ENCODE data around the gene TMEM232. TPM values are rescaled to one million over a fixed set of nuclear protein-coding genes. Genes with fewer than 3 reads are reported as not detected.
"Not testable (repeated sequence)": the region's sequence is repeated elsewhere in the genome, so short reads cannot be mapped to it uniquely, and the experiment has no call there.

The TMEM232 gene
- total RNA-seq, 1 donor from 2014 or later: 2.8 TPM

DNA sequence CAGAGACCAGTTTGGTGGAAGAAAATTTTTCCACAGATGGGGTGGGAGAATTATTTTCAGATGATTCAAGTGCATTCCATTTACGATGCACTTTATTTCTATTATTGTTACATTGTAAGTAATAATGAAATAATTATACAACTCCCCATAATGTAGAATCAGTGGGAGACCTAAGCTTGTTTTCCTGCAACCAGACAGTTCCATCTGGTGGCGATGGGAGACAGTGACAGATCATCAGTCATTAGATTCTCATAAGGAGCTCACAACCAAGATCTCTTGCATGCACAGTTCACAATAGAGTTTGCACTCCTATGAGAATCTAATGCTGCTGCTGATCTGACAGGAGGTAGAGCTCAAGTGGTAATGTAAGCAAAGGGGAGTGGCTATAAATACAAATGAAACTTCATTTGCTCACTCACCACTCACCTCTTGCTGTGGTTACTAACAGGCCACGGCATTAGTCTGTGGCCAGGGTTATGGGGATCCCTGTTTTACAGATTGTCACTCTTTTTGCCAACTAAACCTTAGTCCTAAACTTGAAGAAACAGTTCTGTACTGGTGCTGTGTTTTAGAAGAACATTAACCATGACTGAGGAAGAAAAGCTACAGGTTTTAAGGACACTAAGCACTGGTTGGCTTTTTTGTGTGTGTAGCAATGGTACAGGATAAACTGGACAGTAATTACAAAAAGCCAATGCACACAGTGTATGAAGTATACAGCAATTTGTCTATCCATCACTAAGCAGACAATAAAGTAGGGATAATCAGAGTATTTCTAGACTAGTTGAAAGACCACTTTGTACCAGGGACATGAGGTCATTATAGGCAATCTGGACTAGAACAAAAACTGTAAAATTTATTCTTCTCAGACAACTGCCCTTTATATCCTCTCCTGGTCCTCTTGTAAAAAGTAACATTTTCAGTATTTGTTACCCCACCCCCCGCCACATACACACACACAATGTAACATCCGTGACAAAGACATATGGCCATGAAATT is 9.9 kb downstream of the TMEM232 start:
- peak; percentile 19 for DNase-seq (ENCODE audit: low read depth)

DNA sequence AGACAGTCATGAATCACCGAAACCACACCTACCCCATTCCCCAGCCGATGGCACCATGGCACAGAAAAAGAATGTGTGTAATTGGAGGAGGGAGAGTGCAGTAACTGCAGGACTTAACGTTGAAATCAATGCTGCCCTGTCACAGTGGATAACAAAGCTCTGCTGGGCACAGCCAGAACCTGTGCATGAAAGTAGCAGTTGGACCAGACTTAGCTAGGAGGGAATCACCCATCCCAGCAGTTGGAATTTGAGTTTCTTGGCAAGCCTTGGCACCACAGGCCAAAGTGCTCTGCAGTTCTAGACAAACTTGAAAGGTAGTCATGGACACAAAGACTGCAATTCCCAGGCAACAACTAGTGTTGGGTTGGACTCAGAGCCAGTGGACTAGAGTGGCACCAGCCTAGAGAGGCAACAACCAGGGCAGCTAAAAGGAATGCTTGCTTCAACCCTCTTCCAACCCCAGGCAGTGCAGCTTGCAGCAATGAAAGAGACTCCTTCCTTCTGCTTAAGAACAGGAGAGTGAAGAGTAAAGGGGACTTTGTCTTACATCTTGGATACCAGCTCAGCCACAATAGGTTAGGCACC is 19.1 kb downstream of the TMEM232 start:
- DNase-seq (ENCODE audit: low read depth): peak; percentile 35

DNA sequence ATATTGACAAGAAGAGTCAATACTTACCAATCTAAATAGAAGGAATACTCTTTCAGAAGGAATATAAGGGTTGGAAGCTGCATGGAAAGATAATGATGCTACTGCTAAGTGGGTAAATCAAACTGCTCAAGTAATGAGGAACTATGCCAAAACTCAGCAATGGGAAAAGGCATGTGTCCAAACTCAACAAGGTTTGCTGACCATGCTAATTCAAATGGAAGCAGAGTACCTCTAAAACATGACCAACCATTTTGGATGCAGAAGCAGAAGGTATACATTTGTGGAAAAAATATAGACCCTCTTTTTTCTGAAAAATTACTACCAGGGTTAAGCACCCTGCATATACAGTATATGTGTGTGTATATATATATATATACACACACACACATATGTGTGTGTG is 21.1 kb downstream of the TMEM232 start:
- DNase-seq (ENCODE audit: low read depth): no peak

DNA sequence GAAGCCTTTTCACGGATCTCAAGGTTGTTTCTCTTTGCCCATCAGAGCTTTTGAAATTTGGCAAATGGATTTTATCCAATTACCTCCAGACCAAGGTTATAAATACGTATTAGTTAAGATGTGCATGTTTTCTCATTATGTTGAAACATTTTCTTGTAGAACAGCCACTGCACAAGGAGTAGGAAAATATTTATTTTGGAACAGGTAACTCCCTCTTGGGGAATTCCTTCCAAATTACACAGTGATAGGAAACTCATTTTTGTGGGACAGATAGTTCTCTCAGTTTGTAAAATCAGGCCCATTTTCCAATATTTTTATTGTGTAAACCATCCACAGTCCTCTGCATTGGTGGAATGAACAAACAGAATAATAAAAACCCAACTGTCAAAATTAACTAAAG is 23.0 kb downstream of the TMEM232 start:
- no peak for DNase-seq (ENCODE audit: low read depth)

DNA sequence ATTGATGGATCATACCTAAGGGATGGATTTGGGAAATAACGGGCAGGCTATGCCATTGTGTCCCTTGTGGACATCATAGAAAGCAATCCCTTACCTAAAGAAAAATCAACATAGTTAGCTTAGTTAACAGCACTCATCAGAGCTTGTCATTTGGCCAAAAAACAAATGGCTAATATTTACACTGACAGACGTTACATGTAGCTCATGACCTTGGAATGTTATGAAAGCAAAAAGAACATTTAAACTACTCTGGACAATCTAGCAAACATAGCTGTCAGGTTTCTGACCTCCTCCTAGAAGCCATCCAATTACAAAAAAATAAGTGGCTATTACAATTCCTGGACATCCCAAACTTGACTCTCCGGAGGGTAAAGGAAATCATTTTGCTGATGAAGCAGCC is 23.8 kb downstream of the TMEM232 start:
- DNase-seq (ENCODE audit: low read depth): no peak

DNA sequence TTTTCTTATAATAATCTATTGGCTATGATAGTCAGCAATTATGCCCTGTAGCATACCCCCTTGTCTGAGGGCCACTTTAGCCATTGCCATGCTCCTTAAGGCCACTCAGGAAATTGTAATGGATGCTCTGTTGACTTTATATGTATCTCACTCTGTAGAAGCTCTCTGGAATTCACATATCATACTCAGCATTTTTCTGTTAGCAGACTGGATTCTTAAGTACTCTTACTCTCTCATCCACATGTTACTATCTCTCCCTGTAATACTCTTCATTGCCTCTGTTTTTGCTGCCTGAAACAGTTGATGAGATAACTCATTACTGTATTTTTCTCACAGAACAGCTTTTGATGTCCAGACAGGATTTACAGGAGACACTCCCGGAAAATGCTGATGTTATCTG is 24.2 kb downstream of the TMEM232 start:
- DNase-seq (ENCODE audit: low read depth): no peak

DNA sequence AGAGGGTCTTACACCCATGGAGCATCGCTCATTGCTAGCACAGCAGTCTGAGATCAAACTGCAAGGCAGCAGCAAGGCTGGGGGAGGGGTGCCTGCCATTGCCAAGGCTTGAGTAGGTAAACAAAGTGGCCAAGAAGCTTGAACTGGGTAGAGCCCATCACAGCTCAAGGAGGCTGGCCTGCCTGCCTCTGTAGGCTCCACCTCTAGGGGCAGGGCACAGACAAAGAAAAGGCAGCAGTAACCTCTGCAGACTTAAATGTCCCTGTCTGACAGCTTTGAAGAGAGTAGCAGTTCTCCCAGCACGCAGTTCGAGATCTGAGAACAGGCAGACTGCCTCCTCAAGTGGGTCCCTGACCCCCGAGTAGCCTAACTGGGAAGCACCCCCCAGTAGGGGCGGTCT is 33.8 kb downstream of the TMEM232 start:
- DNase-seq (ENCODE audit: low read depth): not testable (repeated sequence)

DNA sequence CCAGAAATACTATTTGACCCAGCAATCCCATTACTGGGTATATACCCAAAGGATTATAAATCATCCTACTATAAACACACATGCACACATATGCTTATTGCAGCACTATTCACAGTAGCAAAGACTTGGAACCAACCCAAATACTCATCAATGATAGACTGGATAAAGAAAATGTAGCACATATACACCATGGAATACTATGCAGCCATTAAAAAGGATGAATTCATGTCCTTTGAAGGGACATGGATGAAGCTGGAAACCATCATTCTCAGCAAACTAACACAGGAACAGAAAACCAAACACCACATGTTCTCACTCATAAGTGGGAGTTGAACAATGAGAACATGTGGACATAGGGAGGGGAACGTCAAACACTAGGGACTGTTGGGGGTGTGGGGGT is 35.9 kb downstream of the TMEM232 start:
- not testable (repeated sequence) for DNase-seq (ENCODE audit: low read depth)

DNA sequence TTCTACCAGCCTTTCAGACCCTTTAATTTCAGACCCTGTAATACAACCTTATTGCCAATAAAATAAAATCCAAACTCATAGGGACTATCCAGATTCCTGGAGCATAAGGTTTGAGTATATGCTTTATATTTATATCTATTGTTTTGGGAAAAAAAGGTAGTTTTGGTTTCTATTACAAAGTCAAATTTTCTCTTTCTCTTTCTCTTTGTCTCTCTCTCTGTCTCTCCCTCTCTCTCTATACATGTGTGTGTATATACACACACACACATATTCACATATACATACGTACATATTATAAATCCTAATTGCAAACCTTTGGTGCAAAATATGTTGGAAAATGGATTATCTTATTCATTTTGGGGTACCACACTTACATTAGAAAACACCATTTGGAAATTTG is 39.0 kb downstream of the TMEM232 start:
- DNase-seq (ENCODE audit: low read depth): no peak

DNA sequence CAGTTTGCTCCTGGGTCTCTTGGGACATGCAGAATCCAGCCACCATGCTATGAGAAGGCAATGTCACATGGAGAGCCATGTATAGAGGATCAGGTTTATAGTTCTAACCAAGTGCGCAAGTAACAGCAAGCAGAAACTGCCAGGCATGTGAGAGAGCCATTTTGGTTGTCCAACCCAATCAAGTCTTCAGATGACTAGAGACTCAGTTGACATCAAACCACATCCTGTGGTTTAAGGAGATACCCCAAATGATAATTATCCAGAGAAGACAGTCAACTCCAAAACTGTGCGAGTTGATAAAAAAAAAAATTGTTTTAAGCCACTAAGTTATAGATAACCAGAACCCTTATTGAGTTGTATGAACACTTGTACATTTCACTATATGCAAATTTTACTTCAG is 40.2 kb downstream of the TMEM232 start:
- DNase-seq (ENCODE audit: low read depth): no peak

DNA sequence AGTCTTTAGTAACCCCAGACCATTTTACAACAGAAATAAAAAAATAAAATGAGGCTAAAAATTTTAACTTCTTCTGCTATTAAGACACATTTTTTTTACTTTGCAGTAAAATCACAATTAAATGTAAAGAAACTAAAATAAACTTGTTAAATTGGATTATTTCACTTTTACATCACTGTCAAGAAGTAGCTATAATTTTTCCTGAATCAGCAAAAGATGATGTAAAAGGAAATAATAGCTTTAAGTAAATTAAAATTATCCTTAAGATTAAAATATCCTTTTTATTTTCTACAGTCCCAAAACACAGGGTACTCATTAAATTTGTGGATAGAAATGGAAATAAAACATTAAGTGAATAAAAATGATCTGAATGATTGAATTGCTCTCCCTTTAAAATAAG is 44.5 kb downstream of the TMEM232 start:
- DNase-seq (ENCODE audit: low read depth): no peak

DNA sequence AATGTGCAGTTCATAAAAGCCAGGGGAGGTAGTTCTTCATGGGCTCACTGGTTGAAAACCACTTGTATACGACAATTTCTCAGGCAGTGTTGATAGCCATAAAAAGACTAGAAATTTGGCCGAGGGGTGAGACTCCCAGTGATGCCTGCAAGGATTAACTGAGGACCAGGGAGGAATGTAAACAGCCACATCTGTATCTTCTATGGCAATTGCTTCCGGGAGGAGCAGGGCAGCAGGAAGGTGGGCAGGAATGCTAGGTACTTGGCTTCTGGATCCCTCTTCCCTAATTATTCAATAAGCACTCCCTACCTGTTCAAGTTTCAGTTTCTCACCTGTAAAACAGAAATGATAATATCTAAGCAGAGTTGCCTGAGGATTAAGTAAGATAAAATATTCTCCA is 45.4 kb downstream of the TMEM232 start:
- no peak for DNase-seq (ENCODE audit: low read depth)

DNA sequence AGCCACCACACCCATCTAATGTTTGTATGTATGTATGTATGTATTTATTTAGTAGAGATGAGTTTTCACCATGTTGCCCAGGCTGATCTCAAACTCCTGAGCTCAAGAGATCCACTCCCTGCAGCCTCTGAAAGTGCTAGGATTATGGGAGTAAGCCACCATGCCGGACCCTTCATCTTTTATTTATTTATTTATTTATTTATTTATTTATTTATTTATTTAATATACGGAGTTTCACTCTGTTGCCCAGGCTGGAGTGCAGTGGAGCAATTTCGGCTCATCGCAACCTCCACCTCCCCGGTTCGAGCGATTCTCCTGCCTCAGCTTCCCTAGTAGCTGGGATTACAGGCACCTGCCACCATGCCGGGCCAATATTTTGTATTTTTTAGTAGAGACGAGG is 49.9 kb downstream of the TMEM232 start:
- DNase-seq (ENCODE audit: low read depth): not testable (repeated sequence)

DNA sequence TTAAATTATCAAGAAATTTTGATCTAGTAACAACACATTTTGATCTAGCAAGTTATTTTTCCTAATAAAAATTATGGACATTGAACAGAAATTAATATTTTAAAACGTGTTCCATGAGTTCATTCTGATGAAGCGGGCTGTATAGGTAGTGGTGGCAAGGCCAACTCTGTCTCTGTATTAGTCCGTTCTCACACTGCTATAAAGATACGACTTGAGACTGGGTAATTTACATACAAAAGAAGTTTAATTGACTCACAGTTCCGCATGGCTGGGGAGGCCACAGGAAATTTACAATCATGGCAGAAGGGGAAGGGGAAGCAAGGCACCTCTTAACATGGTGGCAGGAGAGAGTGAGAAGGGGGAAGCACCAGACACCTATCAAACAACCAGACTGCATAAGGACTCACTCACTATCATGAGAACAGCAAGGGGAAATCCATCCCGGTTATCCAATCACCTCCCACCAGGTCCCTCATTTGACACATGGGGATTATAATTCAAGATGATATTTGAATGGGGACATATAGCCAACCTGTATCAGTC is 61.2 kb downstream of the TMEM232 start:
- DNase-seq (ENCODE audit: low read depth): no peak

DNA sequence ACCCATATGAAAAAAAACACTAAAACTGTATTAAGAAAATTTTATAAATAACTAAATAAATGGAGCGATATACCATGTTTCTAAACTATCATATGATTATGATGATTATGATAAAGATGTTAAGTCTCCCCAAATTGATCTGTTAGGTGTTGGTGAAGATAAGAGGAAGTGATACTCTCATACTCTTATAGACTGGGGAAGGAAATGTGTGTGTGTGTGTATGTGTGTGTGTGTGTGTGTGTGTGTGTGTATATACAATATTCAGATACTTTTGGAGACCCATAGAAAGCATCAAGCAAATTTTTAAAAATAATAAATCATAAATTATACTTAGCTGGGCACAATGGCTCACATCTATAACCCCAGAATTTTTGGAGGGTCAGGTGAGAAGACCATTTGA is 62.9 kb downstream of the TMEM232 start:
- DNase-seq (ENCODE audit: low read depth): no peak

DNA sequence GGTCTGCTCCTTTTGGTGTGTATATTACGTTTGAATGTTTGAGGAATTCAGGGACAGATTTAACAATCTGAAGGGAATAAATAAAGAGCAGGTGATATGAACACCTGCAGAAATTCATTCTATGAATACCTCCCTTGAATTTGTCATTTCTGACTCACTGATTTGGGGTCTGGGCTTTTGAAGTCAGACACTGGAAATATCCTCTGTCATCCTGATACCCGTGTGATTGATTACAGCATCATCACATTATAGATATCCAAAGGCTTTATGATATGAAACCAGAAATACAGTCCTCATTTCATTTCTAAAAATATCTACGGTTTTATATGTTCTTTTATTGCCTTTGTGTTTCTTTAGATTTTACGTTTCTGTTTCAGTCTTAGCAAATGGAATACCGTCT is 68.5 kb downstream of the TMEM232 start:
- no peak for DNase-seq (ENCODE audit: low read depth)

DNA sequence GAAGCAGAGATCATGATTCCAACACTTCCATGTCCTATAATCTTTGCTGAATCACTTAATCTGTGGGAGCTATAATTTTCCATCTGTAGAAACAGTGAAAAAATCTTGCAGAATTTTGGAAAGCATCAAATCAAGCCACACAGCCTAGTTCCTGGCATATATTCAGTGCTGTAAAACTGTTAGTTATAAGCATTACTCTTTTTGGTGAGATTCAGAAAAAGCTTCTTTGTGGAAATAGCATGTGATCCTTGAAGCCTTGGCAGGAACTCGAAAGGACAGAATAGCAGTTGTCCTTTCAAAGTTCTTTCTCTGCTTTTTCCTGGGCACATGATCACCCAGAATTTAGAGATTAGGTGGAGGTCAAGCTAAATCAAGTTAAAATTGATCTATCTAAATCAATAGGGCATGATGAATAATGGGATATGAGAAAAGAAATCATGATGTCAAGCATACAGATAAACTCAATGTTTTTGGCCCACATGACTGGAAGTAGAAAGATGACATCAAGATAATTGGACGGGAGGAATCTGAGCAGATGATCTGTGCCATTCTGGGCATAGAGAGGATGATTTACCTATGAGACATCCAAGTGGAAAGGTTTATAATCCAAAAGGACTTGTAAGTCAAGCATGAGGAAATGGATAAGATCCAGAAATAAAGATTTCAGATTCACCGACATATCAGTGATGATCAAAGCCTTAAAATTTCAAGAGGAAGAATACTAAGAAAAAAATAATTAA is 73.1 kb downstream of the TMEM232 start:
- DNase-seq (ENCODE audit: low read depth): no peak

DNA sequence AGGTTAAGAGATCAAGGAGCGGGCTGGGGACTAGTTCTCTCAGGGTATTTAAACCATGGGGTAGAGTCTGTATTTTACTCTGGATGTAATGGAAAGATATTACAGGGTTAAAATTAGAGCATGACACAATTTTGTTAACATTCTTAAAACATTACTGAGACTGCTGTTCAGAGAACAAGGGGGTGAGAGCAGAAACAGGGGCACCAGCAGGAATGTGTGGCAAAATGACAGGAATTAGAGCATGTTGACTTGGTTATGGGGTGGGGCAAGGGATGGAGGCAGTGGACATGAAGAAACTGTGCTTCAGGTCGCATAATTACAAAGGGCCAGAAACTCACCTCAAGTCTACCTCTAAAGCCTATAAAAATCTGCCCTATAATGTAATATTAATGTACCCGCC is 75.0 kb downstream of the TMEM232 start:
- DNase-seq (ENCODE audit: low read depth): peak; percentile 21

DNA sequence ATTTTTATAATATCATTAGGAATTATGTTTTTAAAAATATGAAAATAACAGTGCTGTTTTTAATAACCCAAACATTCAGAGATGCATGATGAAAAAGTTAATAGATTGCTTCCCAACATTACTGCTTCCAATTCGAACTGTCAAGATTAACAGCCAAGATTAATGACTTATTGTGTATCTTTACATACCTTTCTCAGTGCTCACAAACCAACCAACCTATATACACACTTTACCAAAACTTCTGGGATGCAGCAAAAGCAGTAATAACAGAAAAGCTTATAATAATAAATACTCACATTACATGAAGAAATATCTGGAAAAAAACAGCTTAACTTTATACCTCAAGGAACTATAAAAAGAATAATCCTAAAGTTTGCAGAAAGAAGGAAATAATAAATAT is 82.1 kb downstream of the TMEM232 start:
- DNase-seq (ENCODE audit: low read depth): no peak

DNA sequence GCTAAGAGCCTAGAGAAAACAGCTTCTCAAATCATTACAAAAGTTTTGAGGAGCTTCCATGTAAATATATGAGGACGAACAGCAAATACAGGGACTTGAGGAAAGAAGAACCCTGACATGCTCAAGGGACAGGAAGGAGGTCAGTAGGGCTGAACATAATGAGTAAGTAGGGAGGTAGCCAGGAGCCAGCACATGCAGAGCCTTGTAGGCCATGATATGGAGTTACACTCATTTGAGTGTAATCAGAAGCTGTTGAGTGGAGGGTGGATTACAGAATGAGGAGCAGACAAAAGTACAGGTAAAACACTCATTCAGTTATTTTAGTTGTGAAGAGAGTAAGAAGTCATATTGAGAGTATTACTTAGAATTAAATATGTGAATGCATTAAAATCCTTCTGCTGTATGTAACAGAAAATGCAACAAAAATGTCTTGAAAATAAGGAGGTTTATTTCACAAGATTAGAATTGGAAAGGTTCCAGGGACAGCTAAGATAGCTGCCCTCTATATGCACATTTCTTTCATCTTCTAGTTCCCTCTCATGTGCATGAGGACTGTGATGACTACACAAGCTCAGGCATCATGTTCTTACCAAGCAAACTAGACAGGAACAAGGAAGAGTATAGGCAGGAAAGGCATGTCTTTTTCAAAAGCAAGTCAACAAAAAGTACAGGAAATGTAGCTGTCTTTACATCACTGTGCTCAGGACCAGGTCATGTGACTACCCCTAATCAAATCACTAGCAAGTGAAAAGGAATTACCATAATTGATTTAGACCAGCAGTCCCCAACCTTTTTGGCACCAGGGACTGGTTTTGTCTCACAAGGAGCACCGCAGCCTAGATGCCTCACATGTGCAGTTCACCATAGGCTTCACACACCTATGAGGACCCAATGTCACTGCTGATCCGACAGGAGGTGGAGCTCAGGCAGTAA is 87.2 kb downstream of the TMEM232 start:
- DNase-seq (ENCODE audit: low read depth): no peak

DNA sequence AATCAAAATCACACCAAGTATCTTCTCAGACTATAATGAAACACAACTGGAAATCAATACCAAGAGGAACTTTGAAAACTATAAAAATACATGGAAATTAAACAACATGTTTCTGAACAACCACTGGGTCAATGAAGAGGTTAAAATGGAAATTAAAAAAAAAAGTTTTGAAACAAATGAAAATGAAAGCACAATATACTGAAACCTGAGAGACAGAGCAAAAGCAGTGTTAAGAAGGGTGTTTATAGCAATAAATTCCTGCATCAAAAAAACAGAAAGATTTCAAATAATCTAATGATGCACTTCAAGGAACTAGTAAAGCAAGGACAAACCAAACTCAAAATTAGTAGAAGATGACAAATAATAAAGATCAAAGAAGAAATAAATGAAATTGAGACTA is 92.0 kb downstream of the TMEM232 start:
- no peak for DNase-seq (ENCODE audit: low read depth)

Measured in myocyte (in vitro differentiated cells).